Stimulated activated effector memory CD8-positive, alpha-beta T cell treated with anti-CD3 and anti-CD28 coated beads, Interleukin-12 subunit alpha, Interleukin-12 subunit beta, amount 100 ng/mL, for 72 hours (primary cell): ENCODE data around the gene AJM1.
"Not testable (repeated sequence)": the region's sequence is repeated elsewhere in the genome, so short reads cannot be mapped to it uniquely, and the experiment has no call there.

ENCODE experiments used
- ATAC-seq: fragments of 150-1000 bp; cut with Tn5 transposase; 2 replicates; pipeline ENCODE4 v1.10.0; 2021
- DNase-seq, 2 donors: peaks; one replicate each; pipeline ENCODE4 v3.0.0; 2021 to 2022; ENCODE audit warnings: low spot score in 2 of 2
- H3K27ac Mint-ChIP-seq: one replicate; pipeline ENCODE4 v1.8.0; 2022; ENCODE audit warnings: mild to moderate bottlenecking, mixed read lengths
- H3K36me3 Mint-ChIP-seq: one replicate; pipeline ENCODE4 v1.8.0; 2022; ENCODE audit warnings: mild to moderate bottlenecking, mixed read lengths
- H3K4me1 Mint-ChIP-seq: one replicate; pipeline ENCODE4 v1.8.0; 2022; ENCODE audit warnings: mixed read lengths
- H3K4me3 Mint-ChIP-seq: one replicate; pipeline ENCODE4 v1.8.0; 2022; ENCODE audit warnings: mild to moderate bottlenecking, mixed read lengths
- H3K9me3 Mint-ChIP-seq: one replicate; pipeline ENCODE4 v1.8.0; 2022; ENCODE audit warnings: mixed read lengths

Gene AJM1

DNA sequence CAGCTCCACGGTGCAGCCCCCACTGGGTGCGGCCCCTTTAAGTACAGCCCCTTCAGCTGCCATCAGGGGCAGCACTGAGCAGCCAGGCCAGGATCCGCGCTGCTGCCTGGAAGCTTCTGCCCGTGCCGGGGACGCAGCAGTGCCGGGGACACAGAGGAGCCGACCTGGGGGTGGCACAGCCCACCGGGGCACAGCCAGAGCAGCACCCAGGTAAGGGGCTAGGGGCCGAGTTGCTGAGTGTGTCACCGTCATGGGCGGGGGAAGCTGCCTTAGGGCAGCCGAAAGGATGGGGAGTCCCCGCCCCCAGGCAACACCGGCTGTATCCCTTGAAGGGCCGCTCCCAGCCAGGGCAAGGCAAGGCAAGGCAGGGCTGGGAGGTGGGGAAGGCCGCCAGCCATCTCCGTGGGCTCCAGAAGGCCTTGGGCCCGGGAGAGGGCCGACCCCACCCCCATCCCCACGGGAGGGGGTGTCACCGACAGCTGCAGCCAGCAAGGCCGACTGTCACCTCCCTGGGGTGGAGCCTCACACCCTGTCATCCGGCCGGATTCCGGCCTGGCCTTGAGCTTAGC is at the start of gene AJM1:
AJM1 (plus strand) TSS at position 99 of the 569 bp plus-strand sequence. CDS start 1,937 bp downstream, outside the sequence.
- H3K36me3 Mint-ChIP-seq: peaks cover 38% of the 10 kb centered on the region
- peak; percentile 79 to 92 for DNase-seq
- H3K27ac Mint-ChIP-seq: peak within 1 kb of the TSS; percentile 54
- H3K9me3 Mint-ChIP-seq: not testable (repeated sequence)
- H3K4me1 Mint-ChIP-seq: peaks cover 20% of the 10 kb centered on the region
- peak; percentile 87 for ATAC-seq
- peak within 1 kb of the TSS; percentile 79 for H3K4me3 Mint-ChIP-seq

GRCh38 chr9:136793086-136793946 is 49.0 kb upstream of the AJM1 start:
- no peak for DNase-seq
- no peaks in the 10 kb centered on the region for H3K9me3 Mint-ChIP-seq
- H3K4me3 Mint-ChIP-seq: no peak overlapping the region
- no peak overlapping the region for H3K27ac Mint-ChIP-seq
- no peak for ATAC-seq
- peaks cover 14% of the 10 kb centered on the region for H3K4me1 Mint-ChIP-seq
- H3K36me3 Mint-ChIP-seq: no peaks in the 10 kb centered on the region

DNA sequence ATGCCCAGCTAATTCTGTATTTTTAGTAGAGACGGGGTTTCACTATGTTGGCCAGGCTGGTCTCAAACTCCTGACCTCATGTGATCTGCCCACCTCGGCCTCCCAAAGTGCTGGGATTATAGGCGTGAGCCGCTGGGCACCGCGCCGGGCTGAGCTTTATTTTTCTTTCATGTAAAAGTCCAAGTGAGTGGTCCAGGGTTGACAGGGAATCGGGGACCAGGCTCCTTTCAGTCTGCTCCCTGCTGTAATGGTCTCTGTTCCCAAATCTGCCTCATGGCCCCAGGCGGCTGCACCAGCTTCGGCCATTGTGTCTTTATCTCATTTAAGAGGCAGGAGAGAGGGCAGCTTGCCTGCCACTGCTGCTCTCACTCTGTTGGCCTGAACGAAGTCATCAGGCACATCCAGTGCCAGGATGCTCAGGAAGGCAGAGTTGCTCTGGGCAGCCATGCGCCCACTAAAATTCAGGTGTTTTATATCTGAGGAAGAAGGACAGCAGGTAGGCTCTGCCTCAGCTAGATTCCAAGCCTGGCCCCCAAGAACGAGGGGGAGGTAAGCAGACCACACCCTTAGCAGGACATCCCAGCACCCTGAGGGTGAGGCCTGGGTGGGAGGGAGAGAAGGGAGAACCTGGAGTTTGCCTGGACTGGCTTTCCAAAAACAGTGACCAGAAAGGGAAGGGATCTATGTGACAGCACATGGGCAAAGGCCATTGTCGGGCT is 47.8 kb upstream of the AJM1 start:
- Mint-ChIP-seq H3K27ac (no peak overlapping the region), H3K4me1 (peaks cover 6% of the 10 kb centered on the region), H3K9me3 (no peaks in the 10 kb centered on the region), H3K4me3 (no peak overlapping the region), H3K36me3 (no peaks in the 10 kb centered on the region)
- ATAC-seq (no peak), DNase-seq (no peak)

- Mint-ChIP-seq H3K36me3 (peaks cover 2% of the 10 kb centered on the region), H3K4me1 (peaks cover 7% of the 10 kb centered on the region), H3K9me3 (no peaks in the 10 kb centered on the region), H3K27ac (no peak overlapping the region), H3K4me3 (no peak overlapping the region)
- ATAC-seq: no peak
- DNase-seq: no peak
Measured at GRCh38 chr9:136795000-136795348, 47.3 kb upstream of the AJM1 start.

- Mint-ChIP-seq H3K4me3 (no peak within 1 kb of the TSS), H3K4me1 (peaks cover 21% of the 10 kb centered on the region)
- no peak for ATAC-seq
Measured at GRCh38 chr9:136796238-136796774, 46.0 kb upstream of the AJM1 start, which contains the start of gene CCDC183. Gene CCDC183 (plus strand): TSS chr9:136796338. CDS start chr9:136796398, 60 bp downstream.

DNA sequence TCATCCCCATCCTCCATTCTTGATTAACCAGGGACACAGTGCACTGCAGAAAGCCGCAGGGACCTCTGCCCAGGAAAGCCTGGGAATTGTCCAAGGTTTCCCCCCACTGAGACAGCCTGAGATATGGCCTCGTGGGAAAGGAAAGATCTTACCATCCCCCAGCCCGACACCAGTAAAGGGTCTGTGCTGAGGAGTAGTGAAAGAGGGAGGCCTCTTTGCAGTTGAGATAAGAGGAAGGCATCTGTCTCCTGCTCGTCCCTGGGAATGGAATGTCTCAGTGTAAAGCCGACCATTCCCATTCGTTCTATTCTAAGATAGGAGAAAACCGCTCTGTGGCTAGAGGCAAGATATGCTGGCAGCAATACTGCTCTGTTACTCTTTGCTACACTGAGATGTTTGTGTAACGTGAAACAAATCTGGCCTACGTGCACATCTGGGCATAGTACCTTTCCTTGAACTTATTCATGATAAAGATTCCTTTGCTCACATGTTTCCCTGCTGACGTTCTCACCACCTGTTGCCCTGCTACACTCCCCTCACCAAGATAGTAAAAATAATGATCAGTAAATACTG is 45.4 kb upstream of the AJM1 start:
- DNase-seq, ATAC-seq, H3K4me3 Mint-ChIP-seq, H3K36me3 Mint-ChIP-seq, H3K9me3 Mint-ChIP-seq, H3K27ac Mint-ChIP-seq: not testable (repeated sequence)
- H3K4me1 Mint-ChIP-seq: peaks cover 21% of the 10 kb centered on the region

More at GRCh38 chr9:136796238-136796774, 46.0 kb upstream of the AJM1 start, which contains the start of gene CCDC183:
- Mint-ChIP-seq H3K27ac (no peak within 1 kb of the TSS), H3K9me3 (no peaks in the 10 kb centered on the region), H3K36me3 (peaks cover 6% of the 10 kb centered on the region)
- no peak for DNase-seq

DNA sequence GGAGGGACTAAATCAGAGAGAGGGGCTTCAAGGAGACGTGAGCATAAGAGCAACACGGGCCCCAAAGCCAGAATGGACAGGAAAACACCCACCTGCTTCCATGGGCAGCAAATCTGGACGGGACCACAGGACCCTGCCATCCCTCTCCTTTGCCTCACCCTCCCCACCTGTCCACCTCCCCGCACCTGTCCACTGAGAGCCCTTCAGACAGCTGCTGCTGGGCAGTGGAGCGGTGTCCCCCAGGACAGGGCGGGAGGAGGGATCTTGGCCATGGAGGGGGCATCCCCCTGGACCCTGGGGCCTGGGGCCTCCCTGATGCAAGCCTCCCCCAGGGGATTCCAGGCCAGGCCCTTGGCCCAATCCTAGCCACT is 43.6 kb upstream of the AJM1 start:
- H3K27ac Mint-ChIP-seq: no peak overlapping the region
- peaks cover 20% of the 10 kb centered on the region for H3K4me1 Mint-ChIP-seq
- DNase-seq: peak in 1 of 2 donors; percentile 52
- no peak for ATAC-seq
- peaks cover 11% of the 10 kb centered on the region for H3K36me3 Mint-ChIP-seq
- H3K4me3 Mint-ChIP-seq: no peak overlapping the region
- H3K9me3 Mint-ChIP-seq: no peaks in the 10 kb centered on the region

DNA sequence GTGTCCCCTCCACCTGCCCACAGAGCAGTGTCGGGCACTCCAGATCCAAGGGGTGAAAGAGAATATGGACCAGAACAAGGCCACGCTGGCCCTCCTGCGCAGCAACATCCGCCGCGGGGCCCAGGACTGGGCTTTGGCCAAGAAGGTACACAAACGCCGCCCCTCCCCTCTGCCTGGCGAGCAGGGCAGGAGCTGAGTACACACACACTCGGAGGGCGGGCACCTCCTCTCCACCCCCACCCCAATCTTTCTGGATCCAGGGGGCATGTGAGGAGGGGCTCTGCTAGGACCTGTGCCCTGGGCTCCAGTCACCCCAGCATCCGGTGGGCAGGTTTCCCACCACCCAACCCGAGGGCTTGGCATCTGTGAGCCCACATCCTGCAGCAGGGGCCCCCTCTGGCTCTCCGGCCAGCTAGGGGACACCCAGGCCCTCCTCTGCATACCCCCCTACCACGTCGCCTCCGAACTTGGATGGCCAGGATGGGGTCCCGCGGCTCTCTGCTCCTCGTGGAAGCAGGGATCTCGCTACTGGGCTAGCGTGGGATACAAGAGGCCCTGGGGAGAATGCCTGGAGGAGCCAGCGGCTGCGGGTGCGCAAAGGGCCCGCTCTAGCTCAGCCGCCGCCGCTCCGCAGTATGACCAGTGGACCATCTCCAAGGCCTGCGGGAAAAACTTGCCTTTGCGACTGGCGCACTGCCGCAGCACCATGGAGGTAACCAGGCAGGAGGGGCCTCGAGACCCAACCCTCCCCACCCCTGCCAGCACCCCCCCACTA is 43.0 kb upstream of the AJM1 start:
- no peak for ATAC-seq
- no peak overlapping the region for H3K27ac Mint-ChIP-seq
- H3K4me3 Mint-ChIP-seq: peak overlapping the region; percentile 77

GRCh38 chr9:136799854-136800657 is 42.2 kb upstream of the AJM1 start:
- ATAC-seq: peak; percentile 82
- no peaks in the 10 kb centered on the region for H3K9me3 Mint-ChIP-seq
- DNase-seq: peak; percentile 60 to 82
- no peak overlapping the region for H3K27ac Mint-ChIP-seq
- peak overlapping the region; percentile 77 for H3K4me3 Mint-ChIP-seq
- peaks cover 11% of the 10 kb centered on the region for H3K36me3 Mint-ChIP-seq
- H3K4me1 Mint-ChIP-seq: peaks cover 26% of the 10 kb centered on the region

More for the DNA sequence above, 43.0 kb upstream of the AJM1 start:
- Mint-ChIP-seq H3K9me3 (no peaks in the 10 kb centered on the region), H3K4me1 (peaks cover 25% of the 10 kb centered on the region), H3K36me3 (peaks cover 11% of the 10 kb centered on the region)
- DNase-seq: no peak

DNA sequence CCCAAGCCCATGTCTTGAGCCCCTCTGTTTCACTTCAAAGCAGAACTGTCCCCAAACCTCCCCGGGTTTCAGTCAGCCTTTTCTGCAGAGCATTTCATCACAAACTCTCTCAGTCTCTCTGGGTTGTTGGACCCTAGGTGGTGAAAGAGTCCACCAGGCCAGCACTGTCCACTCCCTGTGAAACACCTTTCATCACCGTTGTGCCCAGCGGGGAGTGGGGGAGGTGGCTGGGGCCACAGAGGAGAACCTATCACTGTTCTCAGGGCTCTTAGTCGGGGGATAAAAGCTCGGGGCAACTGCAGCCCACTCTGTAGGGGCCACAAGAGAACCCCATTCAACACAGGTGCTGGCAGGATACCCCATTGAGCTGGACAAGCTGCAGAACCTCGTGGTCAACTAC is 40.0 kb upstream of the AJM1 start:
- Mint-ChIP-seq H3K4me1 (peaks cover 41% of the 10 kb centered on the region), H3K36me3 (peaks cover 16% of the 10 kb centered on the region), H3K4me3 (no peak overlapping the region), H3K9me3 (no peaks in the 10 kb centered on the region), H3K27ac (no peak overlapping the region)
- ATAC-seq: no peak
- DNase-seq: no peak

DNA sequence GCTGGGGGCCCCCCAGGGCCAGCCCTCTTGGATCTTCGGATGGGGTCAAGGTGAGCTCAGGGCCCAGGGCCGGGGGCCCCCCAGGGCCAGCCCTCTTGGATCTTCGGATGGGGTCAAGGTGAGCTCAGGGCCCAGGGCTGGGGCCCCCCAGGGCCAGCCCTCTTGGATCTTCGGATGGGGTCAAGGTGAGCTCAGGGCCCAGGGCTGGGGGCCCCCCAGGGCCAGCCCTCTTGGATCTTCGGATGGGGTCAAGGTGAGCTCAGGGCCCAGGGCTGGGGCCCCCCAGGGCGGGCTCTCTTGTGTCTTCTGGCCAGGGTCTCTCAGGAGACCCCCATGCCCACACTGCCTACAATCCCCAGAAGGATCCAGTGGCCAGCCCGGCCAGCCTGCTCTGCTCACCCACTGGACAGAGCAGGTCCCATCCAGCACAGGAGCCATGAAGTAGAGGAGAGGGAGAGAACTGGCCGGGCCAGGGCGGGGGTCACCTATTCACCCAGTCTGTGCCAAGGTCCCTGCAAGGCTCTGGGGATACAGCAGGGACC is 39.2 kb upstream of the AJM1 start:
- not testable (repeated sequence) for DNase-seq, H3K4me3 Mint-ChIP-seq, ATAC-seq, H3K9me3 Mint-ChIP-seq, H3K27ac Mint-ChIP-seq
- Mint-ChIP-seq H3K36me3 (peaks cover 21% of the 10 kb centered on the region), H3K4me1 (peaks cover 42% of the 10 kb centered on the region)

- peaks cover 44% of the 10 kb centered on the region for H3K4me1 Mint-ChIP-seq
- H3K9me3 Mint-ChIP-seq: no peaks in the 10 kb centered on the region
- H3K36me3 Mint-ChIP-seq: peaks cover 24% of the 10 kb centered on the region
- ATAC-seq (no peak), DNase-seq (no peak)
- no peak overlapping the region for H3K27ac Mint-ChIP-seq
- no peak overlapping the region for H3K4me3 Mint-ChIP-seq
Measured at GRCh38 chr9:136803551-136804508, 38.4 kb upstream of the AJM1 start.
